Chondrocyte (in vitro differentiated cells): ENCODE results near the gene BBS12. TPM values are rescaled to one million over a fixed set of nuclear protein-coding genes. Genes with fewer than 3 reads are reported as not detected.

Experiments
- DNase-seq: peaks from one replicate; pipeline ENCODE4 v3.0.0; 2021; ENCODE audit warnings: mixed read lengths, low spot score
- H3K27ac Mint-ChIP-seq: one replicate; pipeline ENCODE4 v1.8.0; 2021; ENCODE audit warnings: mild to moderate bottlenecking, moderate library complexity, mixed read lengths; ENCODE audit not compliant: unreplicated experiment
- H3K27me3 Mint-ChIP-seq: 2 replicates; pipeline ENCODE4 v1.8.0; 2021; ENCODE audit warnings: low read depth, mixed read lengths
- H3K36me3 Mint-ChIP-seq: 2 replicates; pipeline ENCODE4 v1.8.0; 2021; ENCODE audit warnings: low read depth, mixed read lengths
- H3K4me1 Mint-ChIP-seq: 2 replicates; pipeline ENCODE4 v1.8.0; 2021; ENCODE audit warnings: low read depth, mild to moderate bottlenecking, mixed read lengths
- H3K4me3 Mint-ChIP-seq: one replicate; pipeline ENCODE4 v1.8.0; 2021; ENCODE audit warnings: mild to moderate bottlenecking, moderate library complexity, mixed read lengths; ENCODE audit not compliant: unreplicated experiment
- H3K9me3 Mint-ChIP-seq: 2 replicates; pipeline ENCODE4 v1.8.0; 2021; ENCODE audit warnings: low read depth, mixed read lengths
- CTCF ChIP-seq: fragments of 200-600 bp; sonication (generic); IDR thresholded peaks from 2 replicates; pipeline ENCODE4 v1.5.0; 2021; ENCODE audit warnings: antibody characterized with exemption, mild to moderate bottlenecking, moderate library complexity
- total RNA-seq: library from RNA; stranded (reverse); gene quantifications from 3 replicates; pipeline ENCODE4 v1.2.1, GENCODE V29; 2021

Gene BBS12
- total RNA-seq, 1 donor from 2014 or later = 3.3 TPM

- H3K4me1 Mint-ChIP-seq = peaks cover 11% of the 10 kb centered on the region
- H3K4me3 Mint-ChIP-seq = no peak overlapping the region
- H3K27ac Mint-ChIP-seq = no peak overlapping the region
- no peaks in the 10 kb centered on the region for H3K27me3 Mint-ChIP-seq
- no peak for DNase-seq
- H3K9me3 Mint-ChIP-seq = no peaks in the 10 kb centered on the region
- H3K36me3 Mint-ChIP-seq = peaks cover 4% of the 10 kb centered on the region
- no peak for TF ChIP-seq CTCF
These were observed 11.7 kb downstream of the BBS12 start for GRCh38 chr4:122744229-122744628.

- peaks cover 4% of the 10 kb centered on the region for H3K9me3 Mint-ChIP-seq
- no peaks in the 10 kb centered on the region for H3K27me3 Mint-ChIP-seq
- H3K4me3 Mint-ChIP-seq = no peak overlapping the region
- no peak for TF ChIP-seq CTCF
- H3K4me1 Mint-ChIP-seq = peaks cover 8% of the 10 kb centered on the region
- no peak overlapping the region for H3K27ac Mint-ChIP-seq
- H3K36me3 Mint-ChIP-seq = peaks cover 5% of the 10 kb centered on the region
- no peak for DNase-seq
These were observed 14.0 kb downstream of the BBS12 start for GRCh38 chr4:122746485-122746965.

GRCh38 chr4:122747068-122747467, 14.6 kb downstream of the BBS12 start:
- Mint-ChIP-seq H3K36me3 (peaks cover 5% of the 10 kb centered on the region), H3K27ac (no peak overlapping the region), H3K4me3 (no peak overlapping the region), H3K4me1 (peaks cover 8% of the 10 kb centered on the region), H3K9me3 (peaks cover 4% of the 10 kb centered on the region), H3K27me3 (no peaks in the 10 kb centered on the region)
- no peak for TF ChIP-seq CTCF
- no peak for DNase-seq

GRCh38 chr4:122747883-122748282, 15.4 kb downstream of the BBS12 start:
- no peak for DNase-seq
- no peaks in the 10 kb centered on the region for H3K27me3 Mint-ChIP-seq
- no peak for TF ChIP-seq CTCF
- no peak overlapping the region for H3K4me3 Mint-ChIP-seq
- peaks cover 2% of the 10 kb centered on the region for H3K36me3 Mint-ChIP-seq
- peak overlapping the region; percentile 74 for H3K27ac Mint-ChIP-seq
- H3K4me1 Mint-ChIP-seq = peaks cover 8% of the 10 kb centered on the region
- peaks cover 4% of the 10 kb centered on the region for H3K9me3 Mint-ChIP-seq

- H3K27me3 Mint-ChIP-seq = no peaks in the 10 kb centered on the region
- H3K4me1 Mint-ChIP-seq = peaks cover 9% of the 10 kb centered on the region
- peaks cover 2% of the 10 kb centered on the region for H3K36me3 Mint-ChIP-seq
- H3K4me3 Mint-ChIP-seq = no peak overlapping the region
- peaks cover 4% of the 10 kb centered on the region for H3K9me3 Mint-ChIP-seq
- TF ChIP-seq CTCF = no peak
- no peak for DNase-seq
- H3K27ac Mint-ChIP-seq = no peak overlapping the region
These were observed 17.4 kb downstream of the BBS12 start for GRCh38 chr4:122749704-122750454.
